ENCODE results near the gene LPO.

LPO gene

DNA sequence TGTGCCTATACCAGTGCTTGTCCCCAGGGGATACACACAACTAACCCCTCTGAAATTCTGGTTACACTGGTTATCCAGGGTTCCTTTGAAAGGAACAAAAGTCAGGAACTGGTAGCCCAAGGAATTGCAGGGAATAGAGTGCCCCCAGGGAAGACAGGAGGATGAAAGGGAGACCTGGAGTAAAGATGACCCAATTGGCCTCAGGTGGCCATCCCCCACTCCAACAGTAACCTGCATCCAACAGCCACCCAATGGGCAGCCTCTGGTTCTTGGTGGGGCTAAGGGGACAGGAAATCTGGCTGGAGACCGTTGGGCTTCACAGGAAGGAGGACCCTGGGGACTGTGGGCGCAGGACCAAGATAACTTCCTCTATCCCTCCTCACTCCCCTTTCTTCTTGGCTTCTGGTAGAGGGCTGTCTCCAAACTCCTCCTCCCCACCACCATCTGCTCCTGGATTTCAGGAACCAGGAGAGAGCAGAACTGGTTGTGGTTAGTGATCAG lies 43.2 kb downstream of the LPO start:
- no peaks in the 10 kb centered on the region for H4K20me1 ChIP-seq (ENCODE audit: low read depth, low read length)
- H3K4me2 ChIP-seq (ENCODE audit: low read depth, low read length, poor library complexity, severe bottlenecking), result no peak overlapping the region
- no peak for TF ChIP-seq EZH2phosphoT487 (conservative IDR thresholded peaks at IDR 0.05; ENCODE audit: low read length)
- TF ChIP-seq, protein P1, sequence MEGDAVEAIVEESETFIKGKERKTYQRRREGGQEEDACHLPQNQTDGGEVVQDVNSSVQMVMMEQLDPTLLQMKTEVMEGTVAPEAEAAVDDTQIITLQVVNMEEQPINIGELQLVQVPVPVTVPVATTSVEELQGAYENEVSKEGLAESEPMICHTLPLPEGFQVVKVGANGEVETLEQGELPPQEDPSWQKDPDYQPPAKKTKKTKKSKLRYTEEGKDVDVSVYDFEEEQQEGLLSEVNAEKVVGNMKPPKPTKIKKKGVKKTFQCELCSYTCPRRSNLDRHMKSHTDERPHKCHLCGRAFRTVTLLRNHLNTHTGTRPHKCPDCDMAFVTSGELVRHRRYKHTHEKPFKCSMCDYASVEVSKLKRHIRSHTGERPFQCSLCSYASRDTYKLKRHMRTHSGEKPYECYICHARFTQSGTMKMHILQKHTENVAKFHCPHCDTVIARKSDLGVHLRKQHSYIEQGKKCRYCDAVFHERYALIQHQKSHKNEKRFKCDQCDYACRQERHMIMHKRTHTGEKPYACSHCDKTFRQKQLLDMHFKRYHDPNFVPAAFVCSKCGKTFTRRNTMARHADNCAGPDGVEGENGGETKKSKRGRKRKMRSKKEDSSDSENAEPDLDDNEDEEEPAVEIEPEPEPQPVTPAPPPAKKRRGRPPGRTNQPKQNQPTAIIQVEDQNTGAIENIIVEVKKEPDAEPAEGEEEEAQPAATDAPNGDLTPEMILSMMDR (IDR thresholded peaks at IDR 0.05; ENCODE audit: insufficient read depth, low read length, poor library complexity, severe bottlenecking), result no peak
- H3K79me2 ChIP-seq (ENCODE audit: insufficient read depth, low read length), result no peaks in the 10 kb centered on the region
- no peak overlapping the region for H3K9ac ChIP-seq (ENCODE audit: low read length)
- H3F3A ChIP-seq (ENCODE audit: insufficient read depth), result no peaks in the 10 kb centered on the region
- H3K9me3 ChIP-seq (ENCODE audit: insufficient read depth, low read length), result no peaks in the 10 kb centered on the region
- H3K27ac ChIP-seq (ENCODE audit: low read depth, low read length), result no peak overlapping the region
- H2AFZ ChIP-seq (ENCODE audit: low read depth, low read length, severe bottlenecking), result no peak overlapping the region
- H3K27me3 ChIP-seq (ENCODE audit: low read length), result no peaks in the 10 kb centered on the region
- no peak overlapping the region for H3K4me3 ChIP-seq (ENCODE audit: insufficient read depth, low read length, poor library complexity, severe bottlenecking)
- no peaks in the 10 kb centered on the region for H3K9me2 ChIP-seq (replicated peaks; ENCODE audit: insufficient read depth, low read length)
- no peaks in the 10 kb centered on the region for H3K36me3 ChIP-seq (ENCODE audit: low read length)

DNA sequence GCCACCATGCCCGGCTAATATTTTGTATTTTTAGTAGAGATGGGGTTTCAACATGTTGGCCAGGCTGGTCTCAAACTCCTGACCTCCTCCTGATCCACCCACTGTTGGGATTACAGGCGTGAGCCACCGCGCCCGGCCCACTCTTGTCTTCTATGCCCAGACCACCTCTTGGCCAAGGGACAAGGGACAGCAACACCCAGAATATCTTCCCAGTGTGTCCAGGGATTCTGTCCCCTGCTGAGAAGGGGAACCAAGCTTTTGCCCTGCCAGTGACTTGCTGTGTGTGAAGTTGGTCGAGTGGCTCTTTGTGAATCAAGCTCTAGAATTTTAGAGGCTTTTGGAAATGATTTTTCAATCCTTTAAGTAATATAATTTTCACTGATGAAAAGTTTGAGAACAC lies 44.1 kb downstream of the LPO start:
- Histone ChIP-seq H2AFZ (ENCODE audit: low read depth, low read length, severe bottlenecking) (no peak overlapping the region), H3K27me3 (ENCODE audit: low read length) (no peaks in the 10 kb centered on the region), H3K9ac (ENCODE audit: low read length) (no peak overlapping the region), H3K4me2 (ENCODE audit: low read depth, low read length, poor library complexity, severe bottlenecking) (no peak overlapping the region), H4K20me1 (ENCODE audit: low read depth, low read length) (no peaks in the 10 kb centered on the region), H3K9me2 (replicated peaks; ENCODE audit: insufficient read depth, low read length) (no peaks in the 10 kb centered on the region), H3F3A (ENCODE audit: insufficient read depth) (no peaks in the 10 kb centered on the region), H3K79me2 (ENCODE audit: insufficient read depth, low read length) (no peaks in the 10 kb centered on the region), H3K4me3 (ENCODE audit: insufficient read depth, low read length, poor library complexity, severe bottlenecking) (no peak overlapping the region), H3K27ac (ENCODE audit: low read depth, low read length) (no peak overlapping the region), H3K36me3 (ENCODE audit: low read length) (no peaks in the 10 kb centered on the region), H3K9me3 (ENCODE audit: insufficient read depth, low read length) (no peaks in the 10 kb centered on the region)
- TF ChIP-seq, protein P1 (IDR thresholded peaks at IDR 0.05; ENCODE audit: insufficient read depth, low read length, poor library complexity, severe bottlenecking), result no peak
- TF ChIP-seq EZH2phosphoT487 (conservative IDR thresholded peaks at IDR 0.05; ENCODE audit: low read length), result no peak

DNA sequence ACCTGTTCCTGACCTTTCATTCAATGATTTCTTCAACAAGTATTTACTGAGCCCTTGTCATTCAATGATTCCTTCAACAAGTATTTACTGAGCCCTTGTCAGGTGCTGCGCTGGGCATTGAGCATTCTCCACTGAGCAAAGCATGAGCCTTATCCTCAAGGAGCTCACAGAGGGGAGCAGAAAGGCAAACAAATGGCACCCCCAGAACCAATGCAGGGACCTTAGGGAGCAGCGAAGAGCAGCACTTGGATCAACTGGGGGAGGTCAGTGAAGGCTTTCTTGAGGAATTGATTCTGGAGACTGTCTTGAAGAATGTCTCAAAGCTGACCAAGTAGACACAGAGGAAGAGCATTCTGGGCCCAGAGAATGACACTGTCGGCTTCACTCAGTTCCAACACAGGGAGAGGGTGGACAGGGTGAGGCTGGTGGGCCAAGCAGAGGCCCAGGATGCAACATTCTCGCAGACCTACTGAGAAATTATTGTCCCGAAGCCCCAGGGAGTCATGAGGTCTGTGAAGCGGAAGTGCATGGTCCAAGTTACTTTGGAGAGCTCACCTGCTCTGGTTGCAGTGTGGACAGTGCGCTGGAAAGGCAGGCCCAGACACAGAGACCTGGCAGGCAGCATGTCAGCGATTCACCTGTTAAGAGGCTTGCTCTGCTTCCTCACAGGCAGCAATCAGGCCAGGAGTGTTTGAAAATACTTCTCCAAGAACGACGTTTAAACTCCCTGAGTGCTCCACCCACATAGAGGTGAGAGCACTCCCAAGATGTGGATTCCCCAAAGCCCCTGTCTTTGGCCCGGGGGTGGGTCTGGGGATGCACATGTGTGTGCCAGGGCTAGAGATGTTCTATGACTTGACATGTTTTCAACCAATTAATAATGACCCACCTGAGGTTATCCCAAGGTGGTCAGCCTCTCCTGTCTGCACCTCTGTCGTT lies 45.6 kb downstream of the LPO start:
- Histone ChIP-seq H3K27ac (ENCODE audit: low read depth, low read length) (no peak overlapping the region), H3K27me3 (ENCODE audit: low read length) (no peaks in the 10 kb centered on the region), H3K9me2 (replicated peaks; ENCODE audit: insufficient read depth, low read length) (no peaks in the 10 kb centered on the region), H3K79me2 (ENCODE audit: insufficient read depth, low read length) (no peaks in the 10 kb centered on the region), H3K36me3 (ENCODE audit: low read length) (no peaks in the 10 kb centered on the region), H3K4me2 (ENCODE audit: low read depth, low read length, poor library complexity, severe bottlenecking) (no peak overlapping the region), H3K4me3 (ENCODE audit: insufficient read depth, low read length, poor library complexity, severe bottlenecking) (no peak overlapping the region), H3K9me3 (ENCODE audit: insufficient read depth, low read length) (no peaks in the 10 kb centered on the region), H4K20me1 (ENCODE audit: low read depth, low read length) (no peaks in the 10 kb centered on the region), H2AFZ (ENCODE audit: low read depth, low read length, severe bottlenecking) (no peak overlapping the region), H3F3A (ENCODE audit: insufficient read depth) (no peaks in the 10 kb centered on the region), H3K9ac (ENCODE audit: low read length) (no peak overlapping the region)
- no peak for TF ChIP-seq EZH2phosphoT487 (conservative IDR thresholded peaks at IDR 0.05; ENCODE audit: low read length)
- TF ChIP-seq, protein P1 (IDR thresholded peaks at IDR 0.05; ENCODE audit: insufficient read depth, low read length, poor library complexity, severe bottlenecking), result no peak

Data from SU-DHL-6 (cell line).